NCI-H748 treated with DMSO at 0.1 percent for 48 hours (cell line): ENCODE results near the gene PRDM16.

Experiments
- DNase-seq: peaks from one replicate; lab custom pipeline; 2025; lab: John Stamatoyannopoulos, UW

Gene PRDM16

DNA sequence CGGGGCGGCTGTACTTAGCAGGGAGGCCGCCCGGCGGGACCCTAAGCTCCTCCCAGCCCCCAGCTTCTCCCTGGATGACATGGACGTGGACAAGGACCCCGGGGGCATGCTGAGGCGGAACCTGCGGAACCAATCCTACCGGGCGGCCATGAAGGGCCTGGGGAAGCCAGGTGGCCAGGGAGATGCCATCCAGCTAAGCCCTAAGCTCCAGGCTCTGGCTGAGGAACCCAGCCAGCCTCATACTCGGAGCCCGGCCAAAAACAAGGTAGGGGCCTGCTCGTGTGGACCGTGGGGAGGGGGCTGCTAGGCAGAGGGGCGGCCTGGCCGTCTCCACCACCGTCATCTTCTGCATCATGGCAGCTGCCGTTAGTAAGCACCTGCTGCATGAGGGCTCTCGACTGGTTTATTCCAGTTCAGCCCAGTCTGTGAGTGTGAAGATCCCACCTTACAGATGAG is 394.4 kb downstream of the PRDM16 start:
- no peak for DNase-seq

DNA sequence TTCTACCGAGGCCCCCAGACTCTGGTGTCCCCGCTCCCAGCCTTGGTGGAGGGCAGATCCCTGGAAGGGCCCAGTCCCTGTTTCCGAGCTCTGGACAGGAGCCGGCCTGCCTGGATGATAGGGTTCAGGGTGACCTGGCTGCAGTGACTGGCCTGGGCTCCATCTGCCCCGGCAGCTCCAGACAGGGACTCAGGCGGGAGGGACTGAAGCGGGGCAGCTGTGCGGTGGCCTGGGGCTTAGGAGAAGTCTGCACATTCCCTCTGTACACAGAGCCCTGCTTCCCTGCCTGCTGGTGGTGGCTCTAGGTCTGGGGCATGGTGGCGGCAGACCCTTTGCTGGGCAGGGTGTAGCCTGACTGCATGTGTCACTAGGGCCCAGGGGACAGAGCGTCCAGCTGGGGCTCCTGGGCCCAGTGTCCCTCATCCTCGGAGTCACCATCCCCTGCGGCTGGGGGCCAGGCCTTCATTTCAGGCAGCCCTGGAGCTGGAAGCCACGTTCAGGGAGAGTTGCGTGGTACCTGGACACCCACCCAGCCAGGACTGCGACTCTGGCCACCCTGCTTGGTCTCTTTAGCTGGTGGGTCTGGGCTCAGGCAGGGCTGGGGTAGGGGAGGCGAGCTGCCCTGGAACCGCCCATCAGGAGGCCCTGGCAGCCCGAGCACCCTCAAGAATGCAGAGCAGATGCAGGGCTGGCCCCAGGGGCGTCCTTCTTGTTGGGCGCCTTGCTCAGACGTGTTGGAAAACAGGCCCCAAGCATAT is 395.1 kb downstream of the PRDM16 start:
- DNase-seq, result no peak

DNA sequence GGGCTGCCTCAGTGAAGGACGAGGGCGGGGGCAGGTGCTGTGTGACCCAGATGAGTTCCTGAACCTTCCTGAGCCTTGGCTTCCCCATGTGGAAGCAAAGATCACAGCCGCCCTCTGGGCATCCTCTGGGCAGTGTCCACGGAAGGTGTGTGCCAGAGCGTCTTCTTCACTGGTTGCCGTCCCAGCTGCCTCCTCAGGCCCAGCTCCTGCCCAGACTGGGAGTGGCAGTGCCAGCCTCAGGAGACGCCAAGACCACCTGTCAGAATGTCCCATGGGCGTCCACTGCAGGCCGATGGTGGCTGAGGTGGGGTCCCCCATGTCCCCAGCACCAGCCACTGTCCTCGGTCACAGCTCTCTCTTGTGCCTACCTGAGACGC is 395.6 kb downstream of the PRDM16 start:
- no peak for DNase-seq

DNA sequence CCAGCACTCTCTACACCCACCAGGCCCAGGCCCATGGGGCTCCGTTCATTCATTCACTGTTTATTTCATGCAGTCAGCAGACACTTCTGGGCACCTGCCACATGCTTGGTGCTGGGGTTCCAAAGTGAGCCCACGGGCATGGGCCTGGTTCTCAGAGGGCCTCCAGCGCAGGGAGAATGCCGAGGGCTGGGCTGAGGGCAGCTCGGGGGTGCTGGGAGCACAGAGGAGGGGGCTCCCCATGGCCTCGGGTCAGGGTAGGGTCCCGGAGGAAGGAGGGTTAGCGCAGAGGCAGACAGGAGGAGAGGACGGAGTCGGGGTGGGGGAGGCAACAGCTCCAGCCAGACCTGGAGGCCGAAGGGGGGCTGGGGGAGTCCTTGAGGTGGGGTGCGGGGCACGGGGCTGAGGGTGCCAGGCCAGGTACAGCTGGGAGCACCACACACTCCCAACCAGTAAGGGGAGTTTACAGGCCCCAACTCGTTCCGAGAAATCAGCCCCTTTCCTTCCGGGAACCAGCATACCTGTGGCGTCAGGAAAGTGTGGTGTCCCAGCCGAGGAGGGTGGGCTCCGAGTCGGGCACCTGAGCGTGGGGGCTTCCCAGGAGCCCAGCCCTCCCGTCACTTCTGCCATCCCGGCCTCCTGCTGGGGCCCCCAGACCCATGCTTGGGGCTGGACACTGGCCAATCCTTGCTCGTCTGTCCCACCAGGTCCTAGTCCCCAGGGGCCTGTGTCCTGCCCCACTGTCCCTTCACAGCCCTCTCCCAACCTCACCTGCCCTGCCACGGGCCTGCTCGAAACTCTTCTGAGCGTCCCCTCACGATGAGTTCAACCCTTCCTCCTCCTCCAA is 396.3 kb downstream of the PRDM16 start:
- DNase-seq, result no peak

DNA sequence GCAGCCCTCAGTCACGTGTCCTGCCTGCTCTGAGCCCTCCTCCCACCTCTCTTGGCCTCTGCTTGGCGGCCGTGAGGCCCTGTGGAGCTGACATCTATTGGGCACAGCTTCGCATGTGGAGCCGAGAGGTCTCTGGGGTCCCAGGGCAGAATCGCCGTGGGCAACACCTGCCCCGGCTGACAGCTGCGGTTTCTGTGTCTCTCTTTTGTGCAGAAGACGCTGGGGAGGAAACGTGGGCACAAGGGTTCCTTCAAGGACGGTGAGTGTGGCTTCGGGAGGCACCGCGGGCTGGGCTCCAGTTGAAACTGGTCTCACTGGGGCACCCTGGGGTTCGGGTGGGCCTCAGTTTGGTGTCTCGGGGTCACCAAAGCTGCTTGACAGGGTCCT is 396.9 kb downstream of the PRDM16 start:
- no peak for DNase-seq

DNA sequence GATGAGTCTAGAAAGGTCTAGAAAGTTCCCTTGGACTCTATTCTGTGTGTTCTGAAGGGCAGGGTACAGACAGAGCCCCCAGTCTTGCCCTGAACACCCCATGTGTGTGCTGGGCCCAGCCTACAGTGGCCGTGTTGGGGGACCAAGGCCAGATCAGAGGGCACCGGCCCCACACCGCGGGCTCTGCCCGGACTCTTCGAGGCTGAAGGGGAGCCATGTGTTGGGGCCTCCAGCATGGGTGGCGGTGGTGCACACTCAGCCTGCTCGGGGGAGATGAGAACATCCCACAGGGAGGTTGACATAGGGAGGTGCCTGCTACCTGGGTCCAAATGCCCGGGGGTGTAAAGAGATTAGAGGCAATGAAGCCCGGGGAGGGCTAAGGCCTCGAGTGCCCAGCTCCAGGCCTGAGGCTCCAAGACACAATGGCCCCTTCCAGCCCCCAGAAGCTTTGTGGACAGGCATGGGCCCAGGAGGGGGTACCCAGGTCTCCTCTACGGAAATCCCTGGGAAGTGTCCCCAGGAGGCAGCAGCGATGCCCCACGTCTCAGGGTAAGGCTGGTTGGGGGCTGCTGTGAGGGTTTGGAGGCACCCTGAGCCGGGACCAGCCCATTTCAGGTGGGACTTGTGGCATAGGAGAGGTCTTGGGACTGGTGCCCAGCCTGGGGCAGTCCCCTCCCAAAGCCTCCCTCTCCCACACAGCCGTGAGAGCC is 397.5 kb downstream of the PRDM16 start:
- DNase-seq, result no peak

DNA sequence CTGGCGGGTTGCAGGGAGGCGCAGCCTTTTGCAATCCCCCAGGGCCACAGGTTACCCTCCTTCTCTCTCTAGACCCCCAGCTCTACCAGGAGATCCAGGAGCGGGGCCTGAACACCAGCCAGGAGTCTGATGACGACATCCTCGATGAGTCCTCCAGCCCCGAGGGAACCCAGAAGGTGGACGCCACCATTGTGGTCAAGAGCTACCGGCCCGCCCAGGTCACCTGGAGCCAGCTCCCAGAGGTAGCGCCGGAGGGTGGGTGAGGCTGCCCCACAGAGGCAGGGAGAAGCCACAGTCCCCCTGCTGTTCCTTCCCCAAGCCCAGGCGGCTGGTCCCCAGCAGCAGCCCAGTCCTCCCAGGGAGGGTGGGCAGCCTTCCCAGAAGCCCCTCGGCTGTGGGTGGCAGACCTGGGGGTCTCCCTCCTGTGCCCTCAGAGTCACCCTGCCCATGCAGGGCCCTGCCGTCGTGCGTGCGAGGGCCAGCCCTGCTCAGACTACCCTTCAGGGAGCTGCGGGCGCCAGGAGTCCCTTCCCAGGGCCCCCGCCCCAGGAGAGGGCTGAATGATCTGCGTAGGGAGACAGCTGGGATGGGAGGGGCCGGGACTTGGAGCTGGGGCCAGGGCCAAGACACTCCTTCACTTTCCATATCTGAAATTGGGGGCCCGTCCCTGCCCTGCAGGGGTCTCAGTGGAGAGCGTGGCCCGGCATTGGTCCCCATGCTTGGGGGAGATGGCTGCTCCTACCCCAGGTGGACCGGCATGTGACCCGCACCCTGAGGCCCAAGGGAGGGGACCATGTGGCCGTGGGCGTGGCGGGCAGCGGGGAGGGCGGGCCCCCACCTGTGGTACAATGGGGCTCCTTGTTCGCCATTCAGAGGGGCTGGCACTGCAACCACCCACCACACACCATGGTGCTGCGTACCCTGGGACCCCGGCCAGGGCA is 398.4 kb downstream of the PRDM16 start:
- DNase-seq, result no peak

DNA sequence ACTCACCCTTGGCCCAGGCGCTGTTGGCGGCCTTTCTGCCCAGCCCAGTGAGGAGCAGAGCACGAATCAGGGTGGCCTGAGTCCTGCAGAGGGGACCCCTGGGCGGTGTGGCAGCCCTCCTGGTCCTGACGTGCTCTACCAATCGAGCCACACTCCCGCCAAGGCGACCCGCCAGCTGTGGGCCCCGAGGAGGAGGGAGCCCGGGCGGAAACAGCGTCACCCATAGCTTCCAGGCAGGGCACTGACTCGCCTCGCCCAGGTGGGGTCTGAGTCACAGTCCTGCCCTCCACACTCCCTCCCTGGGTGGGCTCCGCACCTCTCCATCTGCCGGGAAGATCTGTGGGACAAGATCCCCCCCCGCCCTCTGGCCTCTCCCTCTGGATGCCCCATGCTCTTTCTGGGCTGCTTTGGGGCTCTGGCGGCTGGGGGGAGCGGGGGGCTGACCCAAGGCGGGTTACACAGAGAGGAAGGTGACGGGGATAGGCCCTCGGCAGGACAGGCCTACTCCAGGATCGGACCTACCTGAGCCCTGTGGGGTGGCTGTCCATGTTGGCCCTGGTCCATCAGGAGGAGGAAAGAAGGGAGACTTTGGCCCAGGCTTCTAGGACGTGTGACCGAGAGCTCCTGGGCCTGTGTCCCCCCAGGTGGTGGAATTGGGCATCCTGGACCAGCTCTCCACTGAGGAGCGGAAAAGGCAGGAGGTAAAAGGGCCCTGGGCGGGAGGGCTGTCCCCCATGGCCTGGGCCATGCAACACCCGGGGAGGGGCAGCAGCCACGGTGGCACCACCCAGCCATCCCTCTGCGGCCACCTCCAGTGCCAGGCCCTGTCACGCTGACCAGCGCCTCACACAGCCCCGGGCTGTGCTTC is 399.5 kb downstream of the PRDM16 start:
- no peak for DNase-seq

DNA sequence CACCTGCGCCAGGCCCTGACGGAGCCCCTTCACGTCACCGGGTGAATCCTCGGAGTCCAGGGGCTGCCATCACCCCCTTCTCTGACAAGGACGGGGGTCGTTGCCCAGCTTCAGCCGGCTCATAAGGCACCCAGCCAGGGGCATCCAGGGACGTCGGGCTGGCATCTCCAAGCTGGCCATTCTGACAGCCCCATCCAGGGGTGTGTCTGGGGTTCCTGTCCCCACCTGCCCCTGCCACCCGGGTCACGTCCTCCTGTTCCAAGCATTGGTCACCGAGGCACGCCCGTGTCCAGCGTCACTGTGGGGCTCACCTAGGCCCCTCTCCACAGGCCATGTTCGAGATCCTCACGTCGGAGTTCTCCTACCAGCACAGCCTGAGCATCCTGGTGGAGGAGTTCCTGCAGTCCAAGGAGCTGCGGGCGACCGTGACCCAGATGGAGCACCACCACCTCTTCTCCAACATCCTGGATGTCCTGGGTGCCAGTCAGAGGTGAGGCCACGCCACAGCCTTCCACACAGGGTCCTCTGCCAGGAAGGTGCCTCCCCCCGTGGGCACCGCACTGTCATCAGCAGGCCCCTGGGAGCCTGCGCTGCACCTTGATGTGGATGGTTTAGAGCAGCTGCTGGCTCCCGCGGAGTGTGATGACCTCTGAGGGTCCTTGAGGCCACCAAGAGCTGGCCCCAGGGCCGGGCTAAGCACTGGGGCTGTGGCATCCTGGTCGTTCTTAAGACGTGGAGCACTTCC is 400.3 kb downstream of the PRDM16 start:
- DNase-seq, result no peak

DNA sequence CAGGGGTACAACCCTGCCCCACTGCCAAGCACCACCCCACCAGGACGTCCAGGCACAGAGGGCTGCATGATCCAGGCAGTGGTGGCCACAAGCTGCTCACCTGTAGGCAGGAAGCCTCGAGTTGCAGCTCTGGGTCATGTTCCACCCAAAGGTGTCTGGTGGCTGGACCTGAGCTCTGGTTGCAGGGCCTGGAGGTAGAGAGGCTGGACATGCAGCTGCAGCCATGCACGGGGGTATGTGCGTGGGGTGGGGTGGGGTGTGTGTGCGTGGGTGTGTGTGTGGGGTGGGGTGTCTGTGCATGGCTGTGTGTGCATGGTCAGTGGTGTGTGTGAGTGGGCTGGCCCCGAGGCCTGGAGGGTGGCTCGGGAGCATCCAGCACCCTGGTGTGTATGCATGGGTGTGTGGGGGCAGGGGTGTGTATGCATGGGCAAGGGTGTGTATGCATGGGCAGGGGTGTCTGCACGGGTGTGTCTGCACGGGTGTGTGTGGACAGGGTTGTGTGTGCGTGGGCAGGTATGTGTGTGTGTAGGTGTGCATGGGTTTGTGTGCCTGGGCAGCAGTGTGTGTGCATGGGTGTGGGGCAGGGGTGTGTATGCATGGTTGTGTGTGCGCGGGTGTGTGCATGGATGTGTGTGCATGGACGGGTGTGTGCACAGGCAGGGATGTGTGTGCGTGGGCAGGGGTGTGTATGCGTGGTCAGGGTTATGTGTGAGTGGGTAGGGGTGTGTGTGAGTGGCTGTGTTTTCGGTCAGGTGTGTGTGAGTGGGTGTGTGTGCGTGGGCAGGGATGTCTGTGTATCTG is 401.0 kb downstream of the PRDM16 start:
- DNase-seq, result no peak

DNA sequence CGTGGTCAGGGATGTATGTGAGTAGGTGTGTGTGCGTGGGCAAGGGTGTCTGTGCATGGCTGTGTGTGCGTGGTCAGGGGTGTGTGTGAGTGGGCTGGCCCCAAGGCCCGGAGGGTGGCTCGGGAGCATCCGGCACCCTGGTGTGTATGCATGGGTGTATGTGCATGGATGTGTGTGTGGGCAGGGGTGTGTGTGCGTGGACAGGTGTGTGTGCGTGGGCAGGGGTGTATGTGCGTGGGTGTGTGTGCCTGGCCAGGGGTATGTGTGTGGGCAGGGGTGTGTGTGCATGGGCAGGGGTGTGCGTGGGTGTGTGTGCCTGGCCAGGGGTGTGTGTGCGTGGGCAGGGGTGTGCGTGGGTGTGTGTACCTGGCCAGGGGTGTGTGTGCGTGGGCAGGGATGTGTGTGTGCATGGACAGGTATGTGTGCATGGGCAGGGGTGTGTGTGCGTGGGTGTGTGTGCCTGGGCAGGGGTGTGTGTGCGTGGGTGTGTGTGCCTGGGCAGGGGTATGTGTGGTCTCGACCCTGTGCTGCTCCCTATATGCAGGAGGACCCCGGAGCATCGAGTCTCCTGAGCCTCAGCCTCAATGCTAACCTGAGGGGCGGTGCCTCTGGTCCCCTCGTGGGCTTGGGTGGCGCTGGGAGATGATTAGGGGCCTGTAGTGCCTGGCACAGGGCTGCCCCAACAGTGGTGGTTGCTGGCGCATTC is 401.8 kb downstream of the PRDM16 start:
- DNase-seq, result no peak

DNA sequence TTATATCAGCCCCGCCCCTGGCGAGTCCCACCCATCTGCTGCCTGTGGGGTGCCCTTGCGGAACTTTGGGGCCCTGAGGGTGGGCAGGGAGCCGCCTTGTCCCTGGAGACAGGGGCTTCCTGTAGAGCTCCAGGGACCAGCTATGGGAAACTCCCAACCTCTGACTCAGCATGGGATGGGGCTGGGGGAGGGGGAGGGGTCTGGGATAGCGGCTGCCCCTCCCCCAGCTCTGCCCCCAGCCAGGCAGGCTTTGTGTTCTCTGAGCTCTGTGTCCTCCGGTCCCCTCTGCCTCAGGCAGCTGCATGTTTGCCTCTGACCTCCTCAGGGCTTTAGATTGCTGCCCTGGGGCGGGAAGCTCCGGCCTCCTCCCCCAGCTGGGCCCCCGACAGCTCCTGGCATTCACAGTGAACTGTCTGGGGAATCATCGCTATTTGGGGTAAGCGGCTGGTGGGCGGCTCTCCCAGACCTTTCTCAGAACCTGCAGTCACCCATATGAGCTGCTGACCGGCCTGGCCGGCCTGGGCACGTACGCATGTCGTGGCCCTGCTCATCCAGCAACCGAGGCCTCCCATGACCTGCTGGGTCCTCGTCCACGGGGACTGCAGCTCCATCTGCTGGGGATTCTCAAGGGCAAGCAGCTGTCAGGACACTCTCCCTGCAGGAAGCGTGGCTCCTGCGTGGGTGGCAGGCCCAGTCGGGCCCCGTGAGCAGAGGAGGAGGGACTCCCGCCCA is 402.5 kb downstream of the PRDM16 start:
- DNase-seq, result no peak

DNA sequence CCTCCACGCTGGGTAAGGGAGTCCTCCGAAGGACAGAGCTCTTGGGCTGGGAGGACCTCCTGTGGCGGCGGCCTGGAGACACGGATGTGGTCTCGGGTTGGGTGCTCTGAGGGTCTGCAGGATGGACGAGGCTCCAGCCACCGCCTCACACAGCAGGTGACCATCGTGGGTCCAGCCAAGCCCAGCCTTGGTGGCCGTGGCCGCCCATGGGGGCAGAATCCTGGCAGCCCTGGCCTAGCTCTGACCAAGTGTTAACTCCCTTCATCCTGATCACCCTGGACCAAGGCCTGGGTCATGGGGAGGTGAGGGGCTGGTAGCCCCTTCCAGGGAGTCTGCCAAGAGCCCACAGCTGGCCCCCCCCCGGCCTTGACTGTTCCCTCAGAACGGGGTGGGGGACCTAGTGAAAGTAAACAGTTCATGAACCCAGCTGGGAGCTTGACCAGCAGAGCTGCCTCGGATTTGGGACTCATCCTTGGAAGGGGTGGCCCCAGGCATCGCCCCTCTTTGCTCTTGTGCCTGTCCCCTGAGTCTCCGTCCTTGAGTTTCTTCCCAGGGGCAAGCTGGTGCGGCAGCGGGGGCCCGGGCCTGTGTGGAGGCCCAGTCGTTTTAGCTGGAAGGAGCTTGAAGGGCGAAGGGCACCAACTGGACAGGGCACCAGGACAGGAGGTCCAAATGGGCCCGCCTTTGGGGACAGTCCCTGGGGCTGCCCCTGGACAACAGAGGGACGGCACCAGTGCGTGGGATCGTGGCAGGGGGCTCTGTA is 403.3 kb downstream of the PRDM16 start:
- DNase-seq, result no peak

DNA sequence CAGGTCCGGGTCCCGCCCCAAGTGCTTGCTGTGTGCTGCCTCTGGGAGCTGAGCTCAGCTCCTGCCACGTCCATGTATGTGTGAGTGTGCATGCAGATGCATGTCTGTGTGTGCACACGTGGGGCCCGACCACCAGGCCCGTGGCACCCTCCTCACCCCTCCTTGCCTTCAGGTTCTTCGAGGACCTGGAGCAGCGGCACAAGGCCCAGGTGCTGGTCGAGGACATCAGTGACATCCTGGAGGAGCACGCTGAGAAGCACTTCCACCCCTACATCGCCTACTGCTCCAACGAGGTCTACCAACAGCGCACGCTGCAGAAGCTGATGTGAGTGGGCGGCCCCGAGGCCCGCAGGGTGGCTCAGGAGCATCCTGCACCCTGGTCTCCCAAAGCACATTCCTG is 403.9 kb downstream of the PRDM16 start:
- no peak for DNase-seq

DNA sequence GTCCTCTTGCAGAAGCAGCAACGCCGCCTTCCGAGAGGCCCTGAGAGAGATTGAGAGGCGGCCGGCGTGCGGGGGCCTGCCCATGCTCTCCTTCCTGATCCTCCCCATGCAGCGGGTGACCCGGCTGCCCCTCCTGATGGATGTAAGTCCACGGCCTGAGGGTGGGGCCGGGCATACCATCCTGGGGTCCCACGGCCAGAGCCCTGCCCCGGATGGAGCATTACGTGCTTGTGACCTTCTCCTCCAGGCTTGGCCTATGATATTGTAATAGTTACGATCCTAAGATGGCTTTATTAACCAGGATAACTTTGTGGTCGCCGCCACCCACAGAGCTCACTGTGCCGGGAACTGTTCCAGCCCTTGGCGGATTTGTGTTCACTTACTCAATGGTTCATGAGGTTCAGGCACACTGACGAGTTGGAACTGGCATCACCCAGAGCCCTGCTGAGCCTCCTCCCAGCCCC is 404.4 kb downstream of the PRDM16 start:
- no peak for DNase-seq

DNA sequence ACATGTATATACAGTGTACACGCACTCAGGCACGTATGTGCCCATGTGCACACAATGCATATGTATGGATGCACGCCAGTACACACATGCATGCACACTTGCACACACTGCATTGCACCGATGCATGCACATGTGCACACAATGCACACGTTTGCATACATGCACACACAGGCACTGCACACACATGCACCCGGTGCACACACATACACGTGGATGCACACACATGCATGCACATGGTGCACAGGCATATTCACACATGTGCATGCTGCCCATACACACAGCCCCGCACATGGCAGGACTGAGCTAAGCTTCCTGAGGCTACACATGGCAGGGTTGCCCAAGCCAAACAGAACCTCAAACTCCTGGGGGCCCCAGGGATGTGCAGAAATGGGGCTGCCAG is 405.0 kb downstream of the PRDM16 start:
- DNase-seq, result no peak

DNA sequence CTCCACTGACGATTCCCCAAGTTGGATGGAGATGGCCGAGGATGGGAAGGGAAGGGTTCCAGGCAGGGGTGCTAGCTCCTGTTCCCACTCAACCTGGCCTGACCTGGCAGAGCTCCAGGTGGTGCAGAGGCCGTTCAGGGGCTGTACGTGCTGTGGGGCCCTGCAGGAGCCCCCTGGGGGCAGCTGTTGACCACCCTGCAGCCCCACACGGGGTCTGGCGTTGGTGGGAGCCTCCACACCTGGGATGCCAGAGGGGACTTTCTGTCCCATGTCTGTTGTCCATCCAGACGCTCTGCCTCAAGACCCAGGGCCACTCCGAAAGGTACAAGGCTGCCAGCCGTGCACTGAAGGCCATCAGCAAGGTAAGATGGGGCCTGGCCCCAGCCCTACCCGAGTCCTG is 405.4 kb downstream of the PRDM16 start:
- no peak for DNase-seq
